MM.1S (cell line): ENCODE data around the gene TARP.
"Not testable (repeated sequence)": the region's sequence is repeated elsewhere in the genome, so short reads cannot be mapped to it uniquely, and the experiment has no call there.

Experiments used
- EZH2 ChIP-seq: fragments of 300-600 bp; sonication (generic); optimal IDR thresholded peaks from 2 replicates; pipeline ENCODE3; 2017; ENCODE audit warnings: low read depth, mild to moderate bottlenecking, antibody characterized with exemption, low read length, mixed read lengths
- TF ChIP-seq, protein P1 (sequence below): fragments of 300-600 bp; sonication (generic); IDR thresholded peaks from 2 replicates; pipeline ENCODE4 v1.5.1; 2016; ENCODE audit warnings: antibody characterized with exemption, low read length, mixed read lengths

GRCh38 chr7:38265958-38266357, 7.5 kb downstream of the TARP start:
- TF ChIP-seq, protein P1, sequence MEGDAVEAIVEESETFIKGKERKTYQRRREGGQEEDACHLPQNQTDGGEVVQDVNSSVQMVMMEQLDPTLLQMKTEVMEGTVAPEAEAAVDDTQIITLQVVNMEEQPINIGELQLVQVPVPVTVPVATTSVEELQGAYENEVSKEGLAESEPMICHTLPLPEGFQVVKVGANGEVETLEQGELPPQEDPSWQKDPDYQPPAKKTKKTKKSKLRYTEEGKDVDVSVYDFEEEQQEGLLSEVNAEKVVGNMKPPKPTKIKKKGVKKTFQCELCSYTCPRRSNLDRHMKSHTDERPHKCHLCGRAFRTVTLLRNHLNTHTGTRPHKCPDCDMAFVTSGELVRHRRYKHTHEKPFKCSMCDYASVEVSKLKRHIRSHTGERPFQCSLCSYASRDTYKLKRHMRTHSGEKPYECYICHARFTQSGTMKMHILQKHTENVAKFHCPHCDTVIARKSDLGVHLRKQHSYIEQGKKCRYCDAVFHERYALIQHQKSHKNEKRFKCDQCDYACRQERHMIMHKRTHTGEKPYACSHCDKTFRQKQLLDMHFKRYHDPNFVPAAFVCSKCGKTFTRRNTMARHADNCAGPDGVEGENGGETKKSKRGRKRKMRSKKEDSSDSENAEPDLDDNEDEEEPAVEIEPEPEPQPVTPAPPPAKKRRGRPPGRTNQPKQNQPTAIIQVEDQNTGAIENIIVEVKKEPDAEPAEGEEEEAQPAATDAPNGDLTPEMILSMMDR: not testable (repeated sequence)
- not testable (repeated sequence) for TF ChIP-seq EZH2
